H1 (cell line): Measurements from ENCODE around the gene MBP. TPM values are rescaled to one million over a fixed set of nuclear protein-coding genes. Genes with fewer than 3 reads are reported as not detected.

Experiments used
- CHD2 ChIP-seq: IDR thresholded peaks from 2 replicates; pipeline ENCODE4 v1.6.1; 2012; ENCODE audit warnings: low read length, improper control_type of control experiment
- CHD7 ChIP-seq: fragments of 300-600 bp; sonication (generic); IDR thresholded peaks from 2 replicates; pipeline ENCODE4 v1.7.1; 2012; ENCODE audit warnings: low read length, moderate library complexity, mild to moderate bottlenecking, inconsistent platforms; ENCODE audit not compliant: insufficient replicate concordance
- CTCF ChIP-seq, 3 experiments: IDR thresholded peaks; 1 replicate in 2 of 3; 2 replicates in 1 of 3; pipeline versions ENCODE4 v1.5.1 to v1.6.1; 2011; ENCODE audit warnings: low read length in 3 of 3, mild to moderate bottlenecking in 3 of 3, inconsistent platforms in 2 of 3, low read depth in 1 of 3, moderate library complexity in 1 of 3; ENCODE audit not compliant: insufficient read depth in 1 of 3; ENCODE audit errors: control extremely low read depth in 1 of 3
- RXRA ChIP-seq: IDR thresholded peaks from 2 replicates; pipeline ENCODE4 v1.6.1; 2011; ENCODE audit warnings: low read depth, mild to moderate bottlenecking, low read length, moderate library complexity; ENCODE audit not compliant: insufficient read depth
- SP4 ChIP-seq: IDR thresholded peaks from 2 replicates; pipeline ENCODE4 v1.6.1; 2012; ENCODE audit warnings: low read length, inconsistent platforms
- TEAD4 ChIP-seq: IDR thresholded peaks from 2 replicates; pipeline ENCODE4 v1.6.1; 2012; ENCODE audit warnings: low read depth, low read length, inconsistent platforms, mixed read lengths
- polyA plus RNA-seq, 7 experiments: library from polyadenylated mRNA; depleted of rRNA in 3 of 7; stranded (reverse) in 5 of 7; unstranded in 2 of 7; fragments of >200 nt in 5 of 7; fragments of 200-250 nt in 2 of 7; gene quantifications; 1 replicate in 5 of 7; 2 replicates in 1 of 7; 4 replicates in 1 of 7; pipeline versions ENCODE4 v1.2.1 to v1.2.3, GENCODE V29; 2011 to 2013; ENCODE audit warnings: missing spikeins in 2 of 7, mixed read lengths in 2 of 7
- total RNA-seq: library from RNA; stranded (reverse); fragmentation: NEBNext Ultra II Directional; extraction: Animal tissue kit (Norgen Biotek cat#: 25700); gene quantifications from 2 replicates; pipeline ENCODE4 v1.2.1, GENCODE V29; 2021

The MBP gene
- total and polyA plus RNA-seq, 2 of the 8 experiments (the other 6 are each of a cell fraction or from before 2014, with no cell fraction given), result 7.7 to 19.2 TPM

GRCh38 chr18:77166523-77166922 lies 33.9 kb upstream of the MBP start (continued):
- TF ChIP-seq CHD7 (no peak), SP4 (no peak), CTCF (IDR thresholded peaks at IDR 0.05; ENCODE audit: control extremely low read depth in 1 of 3, insufficient read depth in 1 of 3, low read depth in 1 of 3, low read length in 3 of 3) (no peak), TEAD4 (no peak), CHD2 (no peak), RXRA (no peak)
